Liver (tissue), 9 donors: ENCODE data around the gene FURIN. TPM values are rescaled to one million over a fixed set of nuclear protein-coding genes. Genes with fewer than 3 reads are reported as not detected.
A peak's percentile ranks its signal among the peaks of the same experiment; 100 is the strongest.

Experiments used
- DNase-seq: peaks from one replicate; pipeline ENCODE4 v3.0.0-alpha.2; 2017; ENCODE audit warnings: low spot score
- H3K27ac ChIP-seq, 2 donors: one replicate each; pipeline ENCODE4 v1.7.0; 2013; ENCODE audit warnings: inconsistent platforms in 2 of 2, low read length in 2 of 2, control low read depth in 1 of 2, low read depth in 1 of 2, mild to moderate bottlenecking in 1 of 2
- H3K27me3 ChIP-seq, 4 donors: one replicate each; pipeline versions ENCODE4 v1.6.1 to v1.7.0; 2013; ENCODE audit warnings: low read length in 3 of 4, inconsistent platforms in 1 of 4, mild to moderate bottlenecking in 1 of 4, moderate library complexity in 1 of 4; ENCODE audit not compliant: control insufficient read depth in 4 of 4, insufficient read depth in 4 of 4
- H3K36me3 ChIP-seq, 4 donors: one replicate each; pipeline versions ENCODE4 v1.6.1 to v1.7.0; 2013; ENCODE audit warnings: low read length in 3 of 4, mild to moderate bottlenecking in 3 of 4, low read depth in 1 of 4, moderate library complexity in 1 of 4; ENCODE audit not compliant: control insufficient read depth in 4 of 4, insufficient read depth in 3 of 4
- H3K4me1 ChIP-seq, 4 donors: one replicate each; pipeline versions ENCODE4 v1.6.1 to v1.7.0; 2013; ENCODE audit warnings: low read length in 3 of 4, mild to moderate bottlenecking in 3 of 4, moderate library complexity in 1 of 4; ENCODE audit not compliant: control insufficient read depth in 4 of 4, insufficient read depth in 4 of 4
- H3K4me3 ChIP-seq, 3 donors: one replicate each; pipeline versions ENCODE4 v1.6.1 to v1.7.0; 2013; ENCODE audit warnings: low read length in 3 of 3, control low read depth in 1 of 3, low read depth in 1 of 3, mild to moderate bottlenecking in 1 of 3
- H3K9ac ChIP-seq, 2 donors: one replicate each; pipeline ENCODE4 v1.7.0; 2013; ENCODE audit warnings: low read length in 2 of 2, mild to moderate bottlenecking in 2 of 2, moderate library complexity in 2 of 2, control low read depth in 1 of 2, low read depth in 1 of 2
- H3K9me3 ChIP-seq, 4 donors: one replicate each; pipeline versions ENCODE4 v1.6.1 to v1.7.0; 2013; ENCODE audit warnings: low read length in 3 of 4; ENCODE audit not compliant: control insufficient read depth in 4 of 4
- EGR1 ChIP-seq, 2 donors: IDR thresholded peaks; 2 replicates each; pipeline ENCODE4 v1.6.1; 2016 to 2018; ENCODE audit warnings: antibody characterized with exemption in 2 of 2, low read depth in 2 of 2
- FOXA1 ChIP-seq: IDR thresholded peaks from 2 replicates; pipeline ENCODE4 v1.6.1; 2016; ENCODE audit warnings: antibody characterized with exemption
- FOXA2 ChIP-seq: IDR thresholded peaks from 2 replicates; pipeline ENCODE4 v1.6.1; 2016; ENCODE audit warnings: antibody characterized with exemption
- GABPA ChIP-seq, 2 donors: IDR thresholded peaks in 1 of 2; conservative IDR thresholded peaks in 1 of 2; 2 replicates each; pipeline ENCODE4 v1.6.1; 2016; ENCODE audit warnings: antibody characterized with exemption in 2 of 2, mild to moderate bottlenecking in 1 of 2, moderate library complexity in 1 of 2
- HNF4A ChIP-seq, 2 donors: conservative IDR thresholded peaks; 2 replicates each; pipeline ENCODE4 v1.6.1; 2016; ENCODE audit warnings: antibody characterized with exemption in 2 of 2, mild to moderate bottlenecking in 2 of 2
- HNF4G ChIP-seq: IDR thresholded peaks from 2 replicates; pipeline ENCODE4 v1.6.1; 2016; ENCODE audit warnings: antibody characterized with exemption
- JUND ChIP-seq, 2 donors: IDR thresholded peaks; 2 replicates each; pipeline ENCODE4 v1.6.1; 2016; ENCODE audit warnings: antibody characterized with exemption in 2 of 2
- NR2F2 ChIP-seq: IDR thresholded peaks from 2 replicates; pipeline ENCODE4 v1.6.1; 2016; ENCODE audit warnings: antibody characterized with exemption
- RAD21 ChIP-seq, 2 donors: IDR thresholded peaks; 2 replicates each; pipeline ENCODE4 v1.6.1; 2016; ENCODE audit warnings: antibody characterized with exemption in 2 of 2, mild to moderate bottlenecking in 2 of 2
- RXRA ChIP-seq, 2 donors: IDR thresholded peaks; 2 replicates each; pipeline ENCODE4 v1.6.1; 2017 to 2018; ENCODE audit warnings: antibody characterized with exemption in 2 of 2, mild to moderate bottlenecking in 1 of 2
- SP1 ChIP-seq: IDR thresholded peaks from 2 replicates; pipeline ENCODE4 v1.6.1; 2018; ENCODE audit warnings: antibody characterized with exemption, mild to moderate bottlenecking
- TAF1 ChIP-seq: conservative IDR thresholded peaks from 2 replicates; pipeline ENCODE4 v1.6.1; 2016; ENCODE audit warnings: antibody characterized with exemption, mild to moderate bottlenecking
- YY1 ChIP-seq: IDR thresholded peaks from 2 replicates; pipeline ENCODE4 v1.6.1; 2016; ENCODE audit warnings: antibody characterized with exemption, mild to moderate bottlenecking
- WGBS: extraction: QIAGEN DNeasy Blood & Tissue Kit; methylation state at CpG from one replicate; pipeline ENCODE4 v1.1.7; 2013; 5-methylcytosine and 5-hydroxymethylcytosine counted together
- polyA plus RNA-seq, 2 donors: library from polyadenylated mRNA; stranded (reverse) in 1 of 2; unstranded in 1 of 2; fragments of 200-250 nt in 1 of 2; fragments of >200 nt in 1 of 2; fragmentation: Nextera tagmentation in 1 of 2; extraction: Ambion mirVana in 1 of 2; gene quantifications; one replicate each; pipeline versions ENCODE4 v1.2.1 to v1.2.3, GENCODE V29; 2013 to 2015
- total RNA-seq, 2 donors: library from RNA; depleted of rRNA; stranded (reverse); fragments of >200 nt; gene quantifications; one replicate each; pipeline ENCODE4 v1.2.3, GENCODE V29; 2014
- TF ChIP-seq, protein P1 (sequence below): IDR thresholded peaks from 2 replicates; pipeline ENCODE4 v1.6.1; 2016; ENCODE audit warnings: antibody characterized with exemption
- TF ChIP-seq, protein P2 (sequence below): IDR thresholded peaks from 2 replicates; pipeline ENCODE4 v1.6.1; 2016; ENCODE audit warnings: antibody characterized with exemption, mild to moderate bottlenecking
- TF ChIP-seq, protein P3 (sequence below): fragments of 150-350 bp; IDR thresholded peaks from 2 replicates; pipeline ENCODE4 v1.5.1; 2017; ENCODE audit warnings: improper control_type of control experiment, low read depth, low read length; ENCODE audit not compliant: missing input control
- TF ChIP-seq, protein P4 (sequence below): IDR thresholded peaks from 2 replicates; pipeline ENCODE4 v1.6.1; 2016; ENCODE audit warnings: antibody characterized with exemption
- TF ChIP-seq, protein P5 (sequence below): IDR thresholded peaks from 2 replicates; pipeline ENCODE4 v1.6.1; 2016; ENCODE audit warnings: antibody characterized with exemption
- donor health status: healthy.
- donor health status: healthy.
- donor health status: healthy.
- donor health status: healthy.
- donor health status: healthy.

The FURIN gene
- total and polyA plus RNA-seq, 4 donors, result 102 to 258 (median 164) TPM

DNA sequence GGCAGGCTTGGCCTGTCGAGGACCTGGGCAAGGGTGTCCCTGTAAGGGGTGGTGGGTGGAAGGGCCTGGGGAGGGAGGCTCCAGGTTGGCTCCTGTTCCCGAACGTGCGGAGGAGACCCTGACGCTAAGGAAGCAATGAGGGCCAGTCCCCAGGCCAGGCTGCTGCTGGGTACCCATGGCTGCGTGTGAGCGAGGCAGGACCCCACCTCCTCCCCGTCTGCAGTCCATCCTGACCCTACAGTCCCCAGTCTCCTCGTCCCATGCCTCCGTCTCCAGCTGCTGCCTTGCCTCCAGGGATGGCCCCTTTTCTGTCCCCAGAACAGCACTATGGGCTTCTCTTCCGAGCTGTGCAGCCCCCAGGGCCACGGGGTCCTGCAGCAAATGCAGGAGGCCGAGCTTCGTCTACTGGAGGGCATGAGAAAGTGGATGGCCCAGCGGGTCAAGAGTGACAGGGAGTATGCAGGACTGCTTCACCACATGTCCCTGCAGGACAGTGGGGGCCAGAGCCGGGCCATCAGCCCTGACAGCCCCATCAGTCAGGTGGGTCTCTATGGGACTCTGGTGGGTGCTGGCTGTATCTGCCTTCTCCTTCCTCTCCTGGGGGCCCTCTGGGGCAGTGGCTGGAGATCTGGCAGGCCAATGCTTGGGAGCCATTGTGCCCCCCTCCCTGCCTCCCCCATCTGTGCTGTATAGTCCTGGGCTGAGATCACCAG is 16.5 kb downstream of the FURIN start:
- WGBS, result 49% methylated on average over 16 of the region's 16 CpGs
- H3K4me1 ChIP-seq, result peaks cover 14 to 72% (median 60%) of the 10 kb centered on the region in 4 donors
- DNase-seq, result no peak
- H3K27ac ChIP-seq, result peak overlapping the region; percentile 90
- peak overlapping the region; percentile 54 to 67 (median 64) for H3K4me3 ChIP-seq
- no peaks in the 10 kb centered on the region for H3K27me3 ChIP-seq
- H3K9ac ChIP-seq, result peak overlapping the region; percentile 16 to 72
- TF ChIP-seq RXRA (IDR thresholded peaks at IDR 0.05) (no peak), HNF4G (no peak), GABPA (IDR thresholded peaks at IDR 0.05 in 1 of 2, conservative IDR thresholded peaks at IDR 0.05 in 1 of 2) (no peak), JUND (IDR thresholded peaks at IDR 0.05) (no peak), FOXA1 (no peak), YY1 (no peak), EGR1 (IDR thresholded peaks at IDR 0.05; ENCODE audit: low read depth in 2 of 2) (no peak), RAD21 (IDR thresholded peaks at IDR 0.05) (no peak), FOXA2 (no peak), SP1 (no peak), NR2F2 (no peak), HNF4A (conservative IDR thresholded peaks at IDR 0.05) (no peak), TAF1 (no peak)
- TF ChIP-seq, protein P1, sequence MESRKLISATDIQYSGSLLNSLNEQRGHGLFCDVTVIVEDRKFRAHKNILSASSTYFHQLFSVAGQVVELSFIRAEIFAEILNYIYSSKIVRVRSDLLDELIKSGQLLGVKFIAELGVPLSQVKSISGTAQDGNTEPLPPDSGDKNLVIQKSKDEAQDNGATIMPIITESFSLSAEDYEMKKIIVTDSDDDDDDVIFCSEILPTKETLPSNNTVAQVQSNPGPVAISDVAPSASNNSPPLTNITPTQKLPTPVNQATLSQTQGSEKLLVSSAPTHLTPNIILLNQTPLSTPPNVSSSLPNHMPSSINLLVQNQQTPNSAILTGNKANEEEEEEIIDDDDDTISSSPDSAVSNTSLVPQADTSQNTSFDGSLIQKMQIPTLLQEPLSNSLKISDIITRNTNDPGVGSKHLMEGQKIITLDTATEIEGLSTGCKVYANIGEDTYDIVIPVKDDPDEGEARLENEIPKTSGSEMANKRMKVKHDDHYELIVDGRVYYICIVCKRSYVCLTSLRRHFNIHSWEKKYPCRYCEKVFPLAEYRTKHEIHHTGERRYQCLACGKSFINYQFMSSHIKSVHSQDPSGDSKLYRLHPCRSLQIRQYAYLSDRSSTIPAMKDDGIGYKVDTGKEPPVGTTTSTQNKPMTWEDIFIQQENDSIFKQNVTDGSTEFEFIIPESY, result no peak
- TF ChIP-seq, protein P2, sequence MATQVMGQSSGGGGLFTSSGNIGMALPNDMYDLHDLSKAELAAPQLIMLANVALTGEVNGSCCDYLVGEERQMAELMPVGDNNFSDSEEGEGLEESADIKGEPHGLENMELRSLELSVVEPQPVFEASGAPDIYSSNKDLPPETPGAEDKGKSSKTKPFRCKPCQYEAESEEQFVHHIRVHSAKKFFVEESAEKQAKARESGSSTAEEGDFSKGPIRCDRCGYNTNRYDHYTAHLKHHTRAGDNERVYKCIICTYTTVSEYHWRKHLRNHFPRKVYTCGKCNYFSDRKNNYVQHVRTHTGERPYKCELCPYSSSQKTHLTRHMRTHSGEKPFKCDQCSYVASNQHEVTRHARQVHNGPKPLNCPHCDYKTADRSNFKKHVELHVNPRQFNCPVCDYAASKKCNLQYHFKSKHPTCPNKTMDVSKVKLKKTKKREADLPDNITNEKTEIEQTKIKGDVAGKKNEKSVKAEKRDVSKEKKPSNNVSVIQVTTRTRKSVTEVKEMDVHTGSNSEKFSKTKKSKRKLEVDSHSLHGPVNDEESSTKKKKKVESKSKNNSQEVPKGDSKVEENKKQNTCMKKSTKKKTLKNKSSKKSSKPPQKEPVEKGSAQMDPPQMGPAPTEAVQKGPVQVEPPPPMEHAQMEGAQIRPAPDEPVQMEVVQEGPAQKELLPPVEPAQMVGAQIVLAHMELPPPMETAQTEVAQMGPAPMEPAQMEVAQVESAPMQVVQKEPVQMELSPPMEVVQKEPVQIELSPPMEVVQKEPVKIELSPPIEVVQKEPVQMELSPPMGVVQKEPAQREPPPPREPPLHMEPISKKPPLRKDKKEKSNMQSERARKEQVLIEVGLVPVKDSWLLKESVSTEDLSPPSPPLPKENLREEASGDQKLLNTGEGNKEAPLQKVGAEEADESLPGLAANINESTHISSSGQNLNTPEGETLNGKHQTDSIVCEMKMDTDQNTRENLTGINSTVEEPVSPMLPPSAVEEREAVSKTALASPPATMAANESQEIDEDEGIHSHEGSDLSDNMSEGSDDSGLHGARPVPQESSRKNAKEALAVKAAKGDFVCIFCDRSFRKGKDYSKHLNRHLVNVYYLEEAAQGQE, result no peak
- TF ChIP-seq, protein P3, sequence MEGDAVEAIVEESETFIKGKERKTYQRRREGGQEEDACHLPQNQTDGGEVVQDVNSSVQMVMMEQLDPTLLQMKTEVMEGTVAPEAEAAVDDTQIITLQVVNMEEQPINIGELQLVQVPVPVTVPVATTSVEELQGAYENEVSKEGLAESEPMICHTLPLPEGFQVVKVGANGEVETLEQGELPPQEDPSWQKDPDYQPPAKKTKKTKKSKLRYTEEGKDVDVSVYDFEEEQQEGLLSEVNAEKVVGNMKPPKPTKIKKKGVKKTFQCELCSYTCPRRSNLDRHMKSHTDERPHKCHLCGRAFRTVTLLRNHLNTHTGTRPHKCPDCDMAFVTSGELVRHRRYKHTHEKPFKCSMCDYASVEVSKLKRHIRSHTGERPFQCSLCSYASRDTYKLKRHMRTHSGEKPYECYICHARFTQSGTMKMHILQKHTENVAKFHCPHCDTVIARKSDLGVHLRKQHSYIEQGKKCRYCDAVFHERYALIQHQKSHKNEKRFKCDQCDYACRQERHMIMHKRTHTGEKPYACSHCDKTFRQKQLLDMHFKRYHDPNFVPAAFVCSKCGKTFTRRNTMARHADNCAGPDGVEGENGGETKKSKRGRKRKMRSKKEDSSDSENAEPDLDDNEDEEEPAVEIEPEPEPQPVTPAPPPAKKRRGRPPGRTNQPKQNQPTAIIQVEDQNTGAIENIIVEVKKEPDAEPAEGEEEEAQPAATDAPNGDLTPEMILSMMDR, result no peak
- TF ChIP-seq, protein P4, sequence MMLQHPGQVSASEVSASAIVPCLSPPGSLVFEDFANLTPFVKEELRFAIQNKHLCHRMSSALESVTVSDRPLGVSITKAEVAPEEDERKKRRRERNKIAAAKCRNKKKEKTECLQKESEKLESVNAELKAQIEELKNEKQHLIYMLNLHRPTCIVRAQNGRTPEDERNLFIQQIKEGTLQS, result no peak
- TF ChIP-seq, protein P5, sequence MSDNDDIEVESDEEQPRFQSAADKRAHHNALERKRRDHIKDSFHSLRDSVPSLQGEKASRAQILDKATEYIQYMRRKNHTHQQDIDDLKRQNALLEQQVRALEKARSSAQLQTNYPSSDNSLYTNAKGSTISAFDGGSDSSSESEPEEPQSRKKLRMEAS, result no peak
- no peaks in the 10 kb centered on the region for H3K9me3 ChIP-seq
- peaks cover 0 to 36% (median 11%) of the 10 kb centered on the region in 4 donors for H3K36me3 ChIP-seq
